Prostate gland (tissue), 2 donors: Measurements from ENCODE around the gene ABI1. TPM values are rescaled to one million over a fixed set of nuclear protein-coding genes. Genes with fewer than 3 reads are reported as not detected.
"Not testable (repeated sequence)": the region's sequence is repeated elsewhere in the genome, so short reads cannot be mapped to it uniquely, and the experiment has no call there.

Experiments
- DNase-seq: peaks from one replicate; pipeline ENCODE4 v3.0.0-alpha.2; 2019; ENCODE audit warnings: low spot score
- H3K27ac ChIP-seq, 2 donors: fragments of 200-600 bp; sonication (generic); 2 replicates each; pipeline ENCODE4 v1.5.1; 2017 to 2019
- H3K27me3 ChIP-seq: fragments of 200-600 bp; sonication (generic); replicated peaks from 2 replicates; pipeline ENCODE4 v1.5.1; 2019; ENCODE audit not compliant: insufficient read depth
- H3K36me3 ChIP-seq, 2 donors: fragments of 200-600 bp; sonication (generic); 1 replicate in 1 of 2; 2 replicates in 1 of 2; pipeline versions ENCODE4 v1.5.1 to v1.8.1; 2017 to 2019
- H3K4me1 ChIP-seq: fragments of 200-600 bp; sonication (generic); replicated peaks from 2 replicates; pipeline ENCODE4 v1.5.1; 2019
- H3K4me3 ChIP-seq, 2 donors: fragments of 200-600 bp; sonication (generic); 2 replicates each; pipeline ENCODE4 v1.5.1; 2017 to 2019
- H3K9me3 ChIP-seq: fragments of 200-600 bp; sonication (generic); 2 replicates; pipeline ENCODE4 v1.5.1; 2017
- CTCF ChIP-seq, 4 experiments: fragments of 200-600 bp in 2 of 4; fragments of 450-650 bp in 2 of 4; sonication (generic) in 2 of 4; IDR thresholded peaks; 1 replicate in 3 of 4; 2 replicates in 1 of 4; pipeline ENCODE4 v1.5.1; 2016 to 2019; ENCODE audit warnings: antibody characterized with exemption in 4 of 4, mild to moderate bottlenecking in 2 of 4, moderate library complexity in 2 of 4
- POLR2A ChIP-seq: fragments of 450-650 bp; IDR thresholded peaks from one replicate; pipeline ENCODE4 v1.6.1; 2016; ENCODE audit warnings: antibody characterized with exemption, mild to moderate bottlenecking
- POLR2AphosphoS5 ChIP-seq: sonication (generic); formaldehyde crosslinking; IDR thresholded peaks from one replicate; pipeline ENCODE4 v1.6.1; 2017; ENCODE audit warnings: antibody characterized with exemption
- WGBS: methylation state at CpG from one replicate; pipeline ENCODE4 v1.1.5; 2018; 5-methylcytosine and 5-hydroxymethylcytosine counted together
- intact Hi-C: fragments of 100-400 bp; cut with DNase I; formaldehyde crosslinking; loops from one replicate; pipeline ENCODE4 v1.14.2; 2022
- total RNA-seq, 2 donors: library from RNA; depleted of rRNA; stranded (reverse); fragments of >200 nt; gene quantifications; one replicate each; pipeline ENCODE4 v1.1.0, GENCODE V29; 2016

ABI1 gene
- total RNA-seq, 2 donors from 2014 or later, result 37.8 to 60.6 TPM

GRCh38 chr10:26858707-26859034, 2.1 kb downstream of the ABI1 start:
- H3K9me3 ChIP-seq, result no peaks in the 10 kb centered on the region
- intact Hi-C loops, result no loop called here

GRCh38 chr10:26857991-26858706, 2.6 kb downstream of the ABI1 start:
- TF ChIP-seq POLR2AphosphoS5 (no peak), CTCF (IDR thresholded peaks at IDR 0.05) (no peak), POLR2A (no peak)
- peak overlapping the region in 1 of 2 donors; percentile 17 for H3K27ac ChIP-seq
- intact Hi-C loops, result no loop called here
- no peaks in the 10 kb centered on the region for H3K27me3 ChIP-seq
- no peaks in the 10 kb centered on the region for H3K4me1 ChIP-seq
- H3K9me3 ChIP-seq, result no peaks in the 10 kb centered on the region
- H3K4me3 ChIP-seq, result no peak overlapping the region
- no peaks in the 10 kb centered on the region for H3K36me3 ChIP-seq
- no peak for DNase-seq
- 41% methylated on average over 7 of the region's 7 CpGs for WGBS

More at GRCh38 chr10:26858707-26859034, 2.1 kb downstream of the ABI1 start:
- TF ChIP-seq POLR2AphosphoS5, result peak; percentile 63
- TF ChIP-seq CTCF (IDR thresholded peaks at IDR 0.05), result no peak
- peak; percentile 71 for TF ChIP-seq POLR2A
- DNase-seq, result peak; percentile 27
- no peaks in the 10 kb centered on the region for H3K4me1 ChIP-seq
- H3K27me3 ChIP-seq, result no peaks in the 10 kb centered on the region
- H3K4me3 ChIP-seq, result peak overlapping the region in 1 of 2 donors; percentile 92
- peak overlapping the region in 1 of 2 donors; percentile 96 for H3K27ac ChIP-seq
- no peaks in the 10 kb centered on the region for H3K36me3 ChIP-seq
- WGBS, result 20% methylated on average over 2 of the region's 2 CpGs

GRCh38 chr10:26857553-26857952, 3.2 kb downstream of the ABI1 start:
- H3K27me3 ChIP-seq, H3K36me3 ChIP-seq, H3K4me1 ChIP-seq, DNase-seq, H3K9me3 ChIP-seq, intact Hi-C loops, H3K4me3 ChIP-seq: not testable (repeated sequence)
- H3K27ac ChIP-seq, result peak overlapping the region in 1 of 2 donors; percentile 17

GRCh38 chr10:26855186-26855585, 5.6 kb downstream of the ABI1 start:
- TF ChIP-seq POLR2AphosphoS5 (no peak), POLR2A (no peak), CTCF (IDR thresholded peaks at IDR 0.05) (no peak)
- WGBS, result 41% methylated on average over 3 of the region's 3 CpGs
- no peaks in the 10 kb centered on the region for H3K4me1 ChIP-seq

GRCh38 chr10:26854524-26854923, 6.2 kb downstream of the ABI1 start:
- no peaks in the 10 kb centered on the region for H3K4me1 ChIP-seq
- no peaks in the 10 kb centered on the region for H3K9me3 ChIP-seq
- H3K4me3 ChIP-seq, result no peak overlapping the region
- no peak for DNase-seq
- no peak overlapping the region for H3K27ac ChIP-seq
- H3K27me3 ChIP-seq, result no peaks in the 10 kb centered on the region
- TF ChIP-seq POLR2AphosphoS5, result no peak
- TF ChIP-seq CTCF (IDR thresholded peaks at IDR 0.05), result no peak
- no peak for TF ChIP-seq POLR2A
- intact Hi-C loops, result no loop called here
- 31% methylated on average over 1 of the region's 1 CpG for WGBS
- no peaks in the 10 kb centered on the region for H3K36me3 ChIP-seq

More at GRCh38 chr10:26855186-26855585, 5.6 kb downstream of the ABI1 start:
- intact Hi-C loops, result no loop called here
- Histone ChIP-seq H3K4me3 (no peak overlapping the region), H3K27ac (no peak overlapping the region), H3K27me3 (no peaks in the 10 kb centered on the region), H3K9me3 (no peaks in the 10 kb centered on the region), H3K36me3 (no peaks in the 10 kb centered on the region)
- DNase-seq, result no peak
